Erythroblast (primary cell): ENCODE measurements around the gene MAP9.

Experiments used
- GATA1 ChIP-seq: IDR thresholded peaks from 2 replicates; pipeline ENCODE4 v1.6.1; 2011; ENCODE audit warnings: low read depth, mild to moderate bottlenecking, control low read depth, low read length, moderate library complexity
- POLR2A ChIP-seq: IDR thresholded peaks from 2 replicates; pipeline ENCODE4 v1.6.1; 2011; ENCODE audit warnings: mild to moderate bottlenecking, low read length

GRCh38 chr4:155376387-155377268 is at the start of gene MAP9:
- TF ChIP-seq POLR2A (no peak), GATA1 (no peak)
